GM18502 (cell line): ENCODE results near the gene DBR1.

Source experiments
- ATAC-seq: cut with Tn5 transposase; IDR thresholded peaks from one replicate; pipeline ENCODE4 v1.9.1; 2021; ENCODE audit warnings: mild to moderate bottlenecking; ENCODE audit not compliant: unreplicated experiment, poor library complexity

Gene DBR1

DNA sequence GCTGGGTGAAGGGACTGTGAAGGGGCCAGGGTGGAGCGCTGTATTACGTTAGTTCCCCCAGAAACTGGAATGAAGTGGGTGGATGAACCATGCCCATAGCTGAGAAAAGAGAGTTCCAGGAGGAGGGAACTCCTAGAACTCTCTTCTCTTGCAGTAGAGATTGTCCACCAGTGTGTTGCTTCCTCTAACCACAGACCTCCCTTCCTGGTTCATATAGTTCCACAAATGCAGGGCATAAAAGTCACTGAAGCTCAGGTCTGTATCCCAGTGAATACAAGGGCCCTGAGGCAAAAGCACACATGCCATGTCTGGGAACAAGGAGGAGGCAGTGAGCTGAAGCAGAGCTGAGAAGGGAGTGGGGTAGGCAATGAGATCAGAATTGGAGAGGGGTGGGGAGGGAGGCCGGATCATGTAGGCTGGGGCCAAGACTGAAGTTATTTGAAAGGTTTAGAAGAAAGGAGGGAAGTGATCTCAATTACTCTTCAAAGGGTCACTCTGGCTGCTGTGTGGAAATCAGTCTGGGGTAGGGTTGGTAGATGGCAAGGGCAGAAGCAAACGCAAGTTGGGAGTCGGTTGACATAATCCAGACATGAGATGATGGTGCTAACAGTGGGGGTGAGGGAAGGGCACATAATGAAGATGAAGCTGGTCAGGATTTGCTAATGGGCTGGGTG is 49.0 kb downstream of the DBR1 start:
- ATAC-seq: no peak

DNA sequence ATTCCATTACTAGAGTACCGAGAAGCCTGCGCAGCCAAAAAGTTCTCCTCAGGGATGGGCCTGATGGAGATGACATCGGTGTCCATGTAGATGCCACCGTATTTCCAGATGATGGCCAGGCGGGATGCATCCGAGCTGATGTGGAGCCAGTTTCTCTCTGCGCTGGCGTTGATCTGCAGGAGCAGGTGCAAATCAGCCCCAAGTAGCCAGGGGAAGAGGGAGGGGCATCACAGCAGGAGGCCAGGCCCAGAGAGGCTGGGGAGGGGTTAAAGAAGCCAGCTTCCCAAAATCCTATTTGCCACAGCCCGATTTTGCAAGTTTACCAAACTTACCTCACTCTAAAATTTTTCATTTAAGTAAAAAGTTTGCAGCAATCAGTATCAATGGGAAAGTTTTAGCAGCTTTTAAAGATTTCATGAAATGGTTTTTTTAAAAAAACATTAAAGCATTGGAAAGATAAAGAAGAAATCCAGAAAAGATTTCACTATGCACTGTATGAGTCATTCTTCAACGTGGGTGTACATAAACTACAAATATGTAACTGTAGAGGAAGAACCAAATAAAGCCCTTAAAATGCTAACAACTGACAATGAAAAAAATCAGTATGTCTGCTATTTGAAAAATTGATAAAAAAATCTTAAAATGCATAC is 49.9 kb downstream of the DBR1 start:
- no peak for ATAC-seq

DNA sequence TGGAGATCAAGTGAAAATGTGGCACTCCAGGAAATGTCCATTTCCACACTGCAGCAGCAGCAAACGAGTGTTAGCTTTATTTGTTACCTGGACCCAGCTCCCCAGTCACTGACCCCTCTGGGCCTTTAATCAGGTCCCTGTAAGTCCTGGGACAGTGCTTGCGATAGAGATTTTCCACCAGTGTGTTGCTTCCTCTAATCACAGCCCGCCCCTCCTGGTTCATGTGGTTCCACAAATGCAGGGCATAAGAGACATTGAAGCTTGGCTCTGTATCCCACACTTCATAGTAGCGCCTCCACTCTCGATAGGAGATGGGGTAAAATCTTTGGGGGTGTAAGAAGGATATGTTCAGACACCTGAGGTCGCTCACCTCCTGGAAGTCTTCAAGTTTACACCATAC is 50.5 kb downstream of the DBR1 start:
- no peak for ATAC-seq

DNA sequence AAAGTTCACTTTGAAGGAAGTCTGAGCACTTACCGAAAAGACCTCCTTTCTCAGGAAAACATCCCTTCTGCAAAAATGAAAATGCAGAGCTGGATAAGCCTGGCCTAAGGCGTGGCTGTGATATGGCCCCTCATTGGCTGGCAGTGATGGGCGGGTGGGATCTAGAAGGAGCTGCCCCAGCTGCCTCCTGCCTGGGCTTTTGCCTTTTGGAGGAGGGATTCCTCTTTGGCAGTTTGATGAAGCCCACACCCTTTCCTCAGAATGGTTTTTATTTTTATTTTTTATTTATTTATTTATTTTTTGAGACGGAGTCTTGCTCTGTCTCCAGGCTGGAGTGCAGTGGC is 55.3 kb downstream of the DBR1 start:
- no peak for ATAC-seq

DNA sequence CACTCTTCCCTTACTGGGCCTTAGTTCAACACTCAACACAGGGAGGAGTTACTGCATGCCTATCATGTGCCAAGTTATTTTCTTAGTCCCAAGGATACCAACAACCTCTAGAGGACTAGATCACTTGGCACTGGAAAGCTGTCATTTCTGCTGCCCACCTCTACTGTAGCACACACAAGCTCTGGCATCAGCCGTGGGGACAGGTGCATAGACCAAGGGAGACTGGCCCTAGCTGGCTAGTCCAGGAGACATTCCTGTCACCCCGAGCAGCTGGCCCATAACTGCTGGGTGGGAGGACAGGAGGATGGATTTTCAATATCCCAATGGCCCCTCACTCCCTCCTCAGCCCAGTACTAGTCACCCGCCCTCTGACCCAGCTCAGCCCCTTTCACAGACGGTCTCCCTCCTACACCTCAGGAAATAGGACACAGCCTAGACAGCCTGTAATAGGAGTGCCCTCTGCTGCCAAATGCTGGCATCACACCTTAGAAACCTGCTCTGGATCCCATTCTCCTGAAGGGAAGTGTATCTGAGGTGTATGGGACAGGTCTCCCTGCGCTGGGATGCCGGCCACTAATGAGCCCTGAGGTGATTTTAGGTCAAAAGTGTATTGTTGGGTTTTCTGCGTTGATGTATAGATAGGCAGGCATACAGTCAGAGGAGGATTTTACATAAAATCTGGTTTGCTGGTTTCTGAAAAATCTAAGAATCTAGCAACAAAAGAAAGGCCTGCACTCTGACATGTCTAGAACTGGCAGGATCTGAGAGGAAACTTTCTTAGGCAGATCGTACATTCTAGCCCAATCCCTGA is 55.9 kb downstream of the DBR1 start:
- peak; percentile 80 for ATAC-seq

DNA sequence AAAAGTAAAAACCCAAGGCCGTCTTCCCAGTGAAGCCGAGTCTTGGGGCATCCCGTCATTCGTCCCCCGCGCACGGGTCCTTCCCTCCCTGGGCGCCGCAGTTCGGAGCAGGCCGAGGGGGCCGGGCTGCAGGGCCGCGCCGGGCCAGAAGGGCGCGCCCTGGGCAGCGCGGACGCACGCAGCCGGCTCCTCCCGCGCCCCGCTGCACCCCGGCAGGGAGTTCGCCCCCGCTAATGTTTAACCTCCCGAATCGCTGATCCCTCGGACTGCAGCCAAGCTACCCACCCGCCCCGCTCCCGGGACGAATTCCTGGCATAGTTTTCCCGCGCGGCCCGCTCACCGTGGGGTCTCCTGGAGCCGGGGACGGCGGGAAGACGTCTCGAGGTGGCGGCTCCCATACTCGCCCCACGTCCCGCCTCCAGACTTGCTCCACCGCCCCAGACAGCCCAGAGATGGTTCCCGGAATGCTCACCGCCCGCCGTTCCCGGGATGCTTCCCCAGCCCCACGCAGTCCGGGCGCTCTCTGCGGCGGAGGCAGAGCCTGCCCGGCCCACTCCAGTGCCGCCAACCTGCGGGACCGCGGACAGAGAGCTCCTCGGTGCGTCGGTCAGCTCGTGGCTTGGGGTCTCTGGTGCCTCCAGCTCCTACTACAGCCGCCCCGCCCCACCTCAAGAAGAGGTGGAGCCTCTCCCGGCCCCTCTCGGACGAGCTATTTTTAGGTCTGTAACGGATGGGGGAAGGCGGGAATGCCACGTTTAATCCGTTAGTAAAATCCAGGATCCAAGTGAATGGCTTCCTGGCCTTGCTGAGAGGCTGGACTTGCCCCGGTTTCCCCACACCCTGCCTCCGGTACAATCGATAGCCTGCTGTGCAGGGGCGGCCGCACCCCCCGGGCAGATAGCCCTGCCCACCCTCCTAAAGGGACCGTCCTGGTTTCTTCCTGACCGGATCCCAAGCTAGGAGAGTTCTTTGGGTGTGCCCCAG is 59.4 kb downstream of the DBR1 start, which contains the start of gene DZIP1L:
TSS of gene DZIP1L (minus strand) at position 621 of the 984 bp plus-strand sequence. CDS start 11,637 bp downstream, outside the sequence.
- ATAC-seq: peak; percentile 83

DNA sequence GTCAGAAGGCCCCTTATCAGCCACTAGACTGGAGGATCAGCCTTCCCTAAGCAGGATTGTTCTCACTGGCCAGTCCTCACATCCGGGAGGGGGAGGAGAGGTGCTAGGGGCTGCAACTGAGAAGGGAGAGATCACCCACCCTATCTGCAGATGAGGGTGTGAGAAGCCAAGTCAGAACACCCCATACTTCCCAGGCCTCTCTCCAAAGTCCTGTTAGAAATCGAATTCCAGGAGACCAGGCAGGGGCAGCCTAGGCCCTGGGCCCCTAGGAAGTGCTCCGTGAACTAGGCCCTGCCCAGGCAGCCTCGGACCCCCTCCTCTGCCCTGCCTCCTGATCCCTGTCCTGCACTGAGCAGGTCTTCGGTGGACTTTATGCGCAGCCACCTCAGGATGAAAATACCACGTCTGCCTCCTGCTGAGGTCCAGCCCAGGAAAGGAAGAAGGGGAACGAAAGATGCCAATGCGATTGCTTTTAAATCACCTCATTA is 60.2 kb downstream of the DBR1 start:
- no peak for ATAC-seq

DNA sequence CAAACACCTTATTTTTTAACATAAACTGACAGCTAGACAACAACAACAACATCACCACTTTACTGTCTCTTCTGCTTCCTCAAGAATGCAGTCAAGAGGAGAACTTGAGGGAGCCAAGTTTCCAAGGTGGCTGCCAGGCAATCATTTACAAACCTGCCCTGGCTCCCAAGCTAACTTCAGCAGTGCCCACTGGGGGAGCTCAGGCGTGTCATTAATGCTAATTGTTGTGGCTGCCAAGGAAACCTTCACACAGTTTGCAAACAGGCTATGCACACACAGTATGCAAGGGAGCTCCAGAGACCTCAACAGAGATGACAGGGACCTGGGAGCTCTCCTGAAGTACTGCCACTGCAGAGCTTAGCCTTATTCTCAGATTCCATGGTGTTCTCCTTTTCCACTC is 61.4 kb downstream of the DBR1 start:
- ATAC-seq: no peak

DNA sequence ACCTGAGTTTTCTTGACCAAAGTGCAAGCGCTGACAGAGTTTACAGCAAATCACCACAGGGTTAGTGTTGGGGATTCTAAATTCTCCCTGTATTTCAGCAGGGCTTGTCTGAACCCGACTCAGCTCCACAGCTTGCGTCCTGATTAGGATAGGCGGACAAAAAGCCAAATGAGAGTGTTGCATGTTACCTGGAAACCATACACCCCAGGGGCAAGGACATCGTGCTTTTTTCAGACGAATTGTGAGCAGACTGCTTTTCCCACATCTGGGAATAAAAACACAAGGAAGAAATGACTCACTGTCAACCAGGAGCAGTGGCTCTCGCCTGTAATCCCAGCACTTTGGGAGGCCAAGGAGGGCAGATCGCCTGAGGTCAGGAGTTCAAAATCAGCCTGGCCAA is 62.4 kb downstream of the DBR1 start:
- no peak for ATAC-seq
